Right hindlimb (tissue), 1 donor: ENCODE results near the gene SEC22C.

Experiments
- DNase-seq: peaks from one replicate; pipeline ENCODE4 v3.0.0-alpha.2; 2018

Gene SEC22C

DNA sequence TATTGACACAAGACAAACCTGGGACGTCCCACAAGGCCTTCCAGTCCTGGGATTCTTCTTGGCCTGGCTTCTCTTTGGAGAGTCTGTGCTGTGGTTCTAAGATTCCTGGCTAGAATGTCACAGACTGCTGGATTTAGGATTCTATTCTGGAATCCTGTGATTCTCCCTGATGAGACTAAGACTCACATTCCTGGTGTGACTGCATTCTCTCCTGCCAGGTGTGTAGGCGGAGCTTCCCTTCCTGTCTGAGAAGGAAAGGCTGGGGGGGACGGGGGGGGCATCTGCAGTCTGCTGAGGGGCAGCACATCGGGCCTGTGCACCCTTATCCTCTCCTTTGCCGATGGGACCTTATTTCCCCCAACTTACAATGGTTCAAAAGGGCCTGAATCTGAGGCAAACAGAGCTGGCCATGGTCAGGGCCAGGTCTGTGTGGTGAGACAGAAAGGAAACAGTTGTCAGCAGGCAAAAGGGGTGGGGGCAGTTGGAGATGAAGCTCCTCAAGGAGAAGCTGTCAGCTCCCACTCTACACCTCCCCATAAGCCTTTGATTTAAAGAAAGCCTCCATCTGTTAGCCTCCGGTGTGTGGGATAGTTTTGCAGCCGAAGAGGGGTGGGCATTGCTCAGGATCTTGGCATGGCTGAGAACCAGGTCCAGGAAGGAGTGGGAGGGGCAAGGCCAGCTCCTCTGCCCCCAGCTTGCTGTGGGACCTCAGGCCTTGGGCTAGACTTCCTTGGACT lies 48.4 kb downstream of the SEC22C start:
- DNase-seq: no peak

DNA sequence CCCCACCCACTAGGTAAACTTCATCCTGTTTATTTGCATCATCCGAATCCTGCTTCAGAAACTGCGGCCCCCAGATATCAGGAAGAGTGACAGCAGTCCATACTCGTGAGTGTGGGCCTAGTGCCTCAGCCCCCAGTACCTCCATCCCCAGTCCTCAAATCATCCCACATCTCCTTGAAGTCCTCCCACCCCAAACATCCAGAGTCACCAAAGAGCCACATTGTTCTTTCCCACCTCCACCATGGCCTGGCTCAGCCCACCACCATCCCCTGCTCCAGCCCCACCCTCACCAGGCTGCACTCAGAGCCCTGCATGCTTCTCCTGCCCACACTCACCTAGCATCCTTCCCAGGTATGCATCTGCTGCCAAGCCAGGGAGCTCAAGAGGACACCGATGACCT lies 49.5 kb downstream of the SEC22C start:
- no peak for DNase-seq

DNA sequence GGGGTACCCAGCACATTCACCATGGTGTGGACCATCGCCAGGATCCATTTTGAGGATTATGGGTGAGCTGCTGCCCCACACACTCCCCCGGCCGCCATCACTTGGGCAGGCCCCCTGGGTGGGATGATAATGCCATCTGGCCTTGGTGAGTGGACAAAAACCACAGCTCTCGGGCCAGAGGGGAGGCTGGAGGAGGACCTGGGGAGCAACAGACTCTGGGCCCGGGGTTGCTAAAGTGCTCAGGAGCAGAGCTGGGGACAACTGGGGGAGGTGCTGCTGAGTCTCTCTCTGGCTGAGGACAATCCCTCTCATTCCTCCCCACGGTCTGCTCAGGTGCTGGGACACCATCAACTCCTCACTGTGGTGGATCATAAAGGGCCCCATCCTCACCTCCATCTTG lies 50.3 kb downstream of the SEC22C start:
- DNase-seq: no peak

DNA sequence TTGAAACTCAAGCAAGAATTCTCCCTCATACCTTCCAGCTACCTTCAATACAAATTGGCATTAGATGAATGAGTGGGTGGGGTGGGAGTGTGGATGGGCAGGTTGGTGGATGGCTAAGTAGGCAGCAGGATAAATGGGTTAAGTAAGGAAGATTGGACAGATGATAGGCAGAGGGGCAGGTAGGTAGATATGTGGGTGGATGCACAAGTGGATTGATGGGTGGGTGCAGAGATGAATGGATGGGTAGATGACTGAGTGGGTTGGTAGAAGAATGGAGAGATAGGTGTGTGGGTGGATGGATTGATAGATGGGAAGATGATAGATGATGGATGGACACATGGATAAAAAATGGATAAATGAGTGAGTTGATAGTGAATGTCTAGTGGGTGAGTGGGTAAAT lies 51.7 kb downstream of the SEC22C start:
- no peak for DNase-seq

DNA sequence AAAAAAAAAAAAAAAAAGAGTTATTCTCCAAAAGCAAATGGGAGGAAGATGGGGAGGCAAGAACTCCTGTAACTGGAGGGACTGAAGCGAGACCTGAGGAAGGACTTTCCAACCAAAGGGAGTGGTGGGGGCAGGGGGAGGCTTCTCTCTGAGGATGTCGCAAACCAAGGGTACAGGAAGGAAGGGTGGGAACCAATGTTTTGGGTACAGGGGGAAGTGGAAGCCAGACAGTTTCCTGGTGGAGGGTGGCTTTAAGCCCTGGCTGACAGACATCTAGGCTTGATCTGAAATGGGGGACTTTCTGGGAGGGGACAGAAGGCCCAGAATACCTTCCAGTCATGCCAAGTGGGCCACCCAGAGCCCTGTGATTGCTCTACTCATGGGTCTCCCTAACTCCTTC lies 52.3 kb downstream of the SEC22C start:
- no peak for DNase-seq

DNA sequence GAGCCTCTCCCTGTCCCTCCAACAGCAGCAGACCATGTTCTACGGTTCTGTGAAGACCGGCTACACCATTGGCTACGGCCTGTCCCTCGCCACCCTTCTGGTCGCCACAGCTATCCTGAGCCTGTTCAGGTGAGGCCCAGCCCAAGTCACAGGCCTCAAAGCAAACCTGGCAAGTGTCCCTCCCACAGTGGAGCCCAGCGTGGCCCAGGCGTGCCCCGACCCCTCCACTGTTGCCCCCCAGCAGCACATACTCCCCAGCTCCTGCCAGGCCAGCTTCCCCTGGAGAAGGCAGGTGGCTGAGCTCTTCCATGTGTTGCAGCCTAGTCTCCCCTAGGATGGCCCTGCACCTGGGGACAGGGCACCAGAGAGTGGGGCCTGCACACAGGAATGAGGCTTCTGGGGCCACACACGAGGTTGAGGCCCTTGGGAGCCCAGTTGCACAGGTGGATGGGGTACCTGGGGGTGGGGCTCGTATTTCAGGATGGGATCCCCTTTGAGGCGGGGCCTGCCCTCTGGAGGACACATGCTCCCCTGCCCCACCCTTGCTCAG lies 54.3 kb downstream of the SEC22C start:
- DNase-seq: no peak

DNA sequence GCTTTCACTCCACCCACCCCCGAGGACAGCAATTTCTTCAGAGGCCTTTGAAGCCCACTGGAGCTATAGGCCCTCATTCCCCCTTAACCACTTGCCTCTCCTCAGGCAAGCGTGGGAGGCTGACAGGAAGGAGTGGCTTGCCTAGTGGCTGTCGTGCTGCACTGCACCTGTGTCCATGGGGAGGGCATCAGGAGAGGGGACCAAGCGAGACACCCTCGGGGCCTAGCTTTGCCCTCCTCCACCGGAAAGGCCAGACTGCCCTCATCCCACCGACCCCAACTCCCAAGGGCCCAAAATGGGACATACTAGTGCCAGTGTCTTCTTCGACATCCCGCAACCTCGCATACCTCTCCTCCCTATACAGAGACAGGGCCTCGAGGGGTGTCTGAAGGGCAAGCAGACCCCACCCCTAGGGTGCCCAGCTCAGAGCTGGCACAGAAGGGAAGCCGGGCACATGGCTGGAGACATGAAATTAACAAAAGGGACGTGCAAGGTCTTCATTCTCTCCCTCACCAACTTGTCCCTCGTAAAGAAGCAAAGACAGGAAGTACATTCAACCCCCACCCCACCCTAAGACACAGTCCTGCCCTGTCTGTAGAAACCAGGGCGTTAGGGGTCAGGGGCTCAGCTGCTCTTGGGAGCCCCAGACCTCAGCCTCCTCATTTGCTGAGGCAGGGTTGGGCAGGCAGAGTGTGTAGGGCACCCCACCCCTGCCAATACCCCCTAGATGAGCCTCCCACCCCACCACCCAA lies 55.0 kb downstream of the SEC22C start:
- DNase-seq: no peak

DNA sequence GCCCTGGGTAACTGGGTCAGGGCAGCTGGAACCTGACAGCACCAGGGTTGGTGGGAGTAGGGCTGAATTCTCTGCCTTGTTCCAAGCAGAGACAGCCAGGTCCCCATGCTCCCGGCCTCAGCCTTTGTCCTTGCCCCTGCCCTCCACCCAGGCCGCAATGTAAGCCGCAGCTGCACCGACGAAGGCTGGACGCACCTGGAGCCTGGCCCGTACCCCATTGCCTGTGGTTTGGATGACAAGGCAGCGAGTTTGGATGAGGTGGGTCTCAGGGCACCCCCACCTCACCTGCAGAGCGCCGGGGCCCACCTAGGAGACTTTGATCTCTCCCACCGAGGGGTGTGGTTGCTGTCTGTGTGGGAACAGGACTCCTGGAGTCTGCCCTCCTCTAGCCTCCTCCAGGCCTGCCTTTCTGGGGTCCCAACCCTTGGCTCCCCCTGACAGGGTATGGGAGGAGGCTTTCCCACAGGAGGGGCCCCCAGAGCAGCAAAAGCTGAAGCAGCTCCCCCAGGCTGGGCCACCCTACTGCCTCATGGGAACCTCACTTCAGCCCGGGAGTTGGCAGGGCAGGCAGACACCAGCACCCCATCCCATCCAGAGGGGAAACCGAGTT lies 55.9 kb downstream of the SEC22C start:
- DNase-seq: no peak

DNA sequence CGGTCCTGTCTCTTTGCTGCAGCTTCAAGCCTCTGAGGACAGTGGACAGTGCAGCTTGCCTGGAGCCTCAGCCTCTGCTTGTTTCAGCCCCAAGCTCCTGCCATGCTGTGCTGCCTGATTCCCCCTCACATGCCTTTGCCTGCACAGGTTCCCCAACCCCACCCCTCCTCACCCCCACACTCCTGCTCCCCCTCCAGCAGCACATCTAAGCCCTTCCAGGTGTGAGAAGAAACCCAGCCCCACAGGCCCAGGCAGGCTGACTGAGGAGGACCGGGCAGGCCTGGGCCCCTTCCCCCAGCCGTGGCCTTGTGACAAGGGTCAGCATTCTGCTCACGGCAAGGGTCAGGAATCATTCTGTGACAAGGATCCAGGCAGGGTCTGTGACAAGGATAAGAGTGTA lies 56.6 kb downstream of the SEC22C start:
- DNase-seq: no peak

DNA sequence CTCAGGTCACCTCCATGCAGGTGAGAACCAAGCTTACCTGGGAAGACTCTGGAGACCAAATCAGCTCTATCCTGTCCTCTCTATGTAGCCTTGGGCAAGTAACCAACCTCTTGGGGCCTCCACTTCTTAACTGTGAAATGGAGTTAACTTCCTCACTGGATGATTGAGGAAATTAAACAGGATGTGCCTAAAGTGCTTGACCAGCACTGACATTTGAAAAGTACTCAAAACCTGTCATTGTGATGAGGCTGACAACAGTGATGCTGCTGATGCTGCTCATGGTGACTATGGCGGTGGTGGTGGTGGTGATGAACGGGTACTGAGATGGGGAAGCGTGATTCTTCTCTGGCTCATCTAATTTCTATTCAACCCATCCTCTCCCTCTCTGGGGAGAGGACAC lies 57.0 kb downstream of the SEC22C start:
- DNase-seq: no peak

DNA sequence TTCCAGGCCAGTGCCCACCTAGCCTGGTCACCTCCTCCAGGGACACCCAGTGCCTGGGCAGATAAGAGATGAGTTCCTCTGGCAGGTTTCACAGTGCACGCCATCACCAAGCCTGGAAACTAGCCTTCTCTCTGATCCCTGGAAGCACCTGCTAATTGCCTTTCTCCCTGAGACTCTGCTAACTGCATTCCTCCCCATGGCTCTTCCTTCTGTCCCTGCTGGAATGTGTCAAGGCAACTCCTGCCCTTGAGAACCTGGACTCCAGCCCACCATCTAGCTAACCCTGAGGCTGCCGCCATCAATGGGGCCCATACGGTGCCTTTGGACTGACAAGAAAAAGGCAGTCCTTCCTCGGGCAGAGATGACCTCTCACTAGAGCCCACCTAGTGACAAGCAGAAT lies 60.9 kb downstream of the SEC22C start:
- no peak for DNase-seq

DNA sequence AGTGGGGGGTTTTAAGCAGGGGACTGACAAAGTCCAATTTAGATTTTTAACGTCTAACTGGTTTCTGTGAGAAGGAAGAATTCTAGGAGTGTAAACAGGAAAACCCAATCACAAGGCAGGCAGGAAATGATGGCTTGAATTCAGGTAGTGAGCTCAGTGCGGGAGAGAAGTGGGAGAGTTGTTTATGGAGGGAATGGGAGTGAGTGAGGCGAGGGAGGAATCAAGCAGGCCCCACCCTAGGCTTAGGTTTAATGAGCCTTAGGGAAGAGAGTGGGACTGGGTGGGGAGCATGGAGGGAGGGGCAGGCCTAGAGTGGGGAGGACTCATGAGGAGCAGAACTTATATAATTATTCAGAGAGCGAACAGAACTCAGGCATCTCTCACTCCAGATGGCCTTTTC lies 61.4 kb downstream of the SEC22C start:
- no peak for DNase-seq

DNA sequence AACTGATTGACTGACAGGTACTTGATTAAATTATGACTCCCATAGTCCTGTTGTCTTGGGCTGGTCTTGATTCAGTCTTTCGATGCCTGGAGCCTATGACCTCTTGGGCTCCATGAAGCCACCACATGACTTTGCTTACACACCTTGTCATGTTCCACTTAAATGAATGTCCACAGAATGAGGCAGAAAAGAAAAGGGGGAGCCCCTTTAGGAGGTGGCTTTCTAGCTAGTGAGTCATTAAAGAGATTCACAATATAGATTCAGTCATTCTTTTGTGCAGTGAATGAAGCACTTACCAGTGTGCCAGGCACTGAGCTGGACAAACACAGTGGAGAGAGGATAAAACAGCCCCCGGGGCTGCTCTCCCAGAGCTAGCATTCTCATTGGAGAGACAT lies 62.2 kb downstream of the SEC22C start:
- no peak for DNase-seq

DNA sequence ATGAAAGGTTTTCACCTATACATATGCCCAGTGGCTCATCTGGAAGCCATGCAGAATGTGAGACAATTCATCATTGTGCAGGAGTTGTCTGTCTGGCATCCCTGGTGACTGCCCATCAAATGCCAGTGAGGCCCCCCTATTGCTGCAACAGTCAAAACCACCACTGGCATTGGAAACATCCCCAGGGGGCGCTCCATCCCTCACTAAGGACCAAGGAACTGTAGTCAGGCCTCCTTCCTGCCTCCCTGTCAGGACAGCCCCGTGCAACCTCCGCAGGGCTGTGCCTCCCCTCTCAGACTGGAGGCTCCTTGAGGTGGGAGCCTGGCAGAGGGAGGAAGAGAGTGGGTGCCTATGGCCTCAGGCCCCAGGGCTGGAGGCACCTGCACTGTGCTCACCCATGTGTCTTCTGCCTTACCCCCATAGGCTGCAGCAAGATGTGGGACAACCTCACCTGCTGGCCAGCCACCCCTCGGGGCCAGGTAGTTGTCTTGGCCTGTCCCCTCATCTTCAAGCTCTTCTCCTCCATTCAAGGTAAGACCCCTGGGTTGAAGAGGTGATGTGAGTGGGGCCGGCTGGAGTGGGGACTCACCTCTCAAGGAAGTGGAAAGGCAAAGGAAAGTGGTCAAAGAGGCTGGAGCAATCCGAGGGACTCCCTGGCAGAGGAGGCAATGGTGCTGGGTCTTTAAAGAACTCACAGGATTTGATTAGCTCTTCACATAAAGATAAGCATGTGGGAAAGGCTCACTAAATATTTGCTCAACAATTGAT lies 62.8 kb downstream of the SEC22C start:
- DNase-seq: no peak

DNA sequence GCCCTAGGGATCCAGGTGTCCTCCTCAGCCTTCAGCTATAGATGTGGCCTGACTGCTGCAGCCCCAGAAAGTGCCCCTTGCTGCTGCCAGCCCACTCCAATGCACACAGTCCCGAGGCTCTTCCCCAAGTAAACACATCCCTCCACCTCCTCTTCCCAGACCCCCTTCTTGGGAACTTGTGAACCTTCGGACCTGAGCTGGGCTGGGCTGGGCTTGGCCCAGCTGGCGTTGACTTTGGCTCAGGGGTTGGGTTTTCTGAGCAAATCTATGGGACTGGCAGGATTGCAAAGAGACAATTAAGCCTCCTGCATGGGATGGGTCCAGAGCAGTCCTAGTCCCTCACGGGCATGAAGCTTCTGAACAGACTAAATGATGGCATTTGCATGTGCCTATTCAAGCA lies 64.7 kb downstream of the SEC22C start:
- no peak for DNase-seq

DNA sequence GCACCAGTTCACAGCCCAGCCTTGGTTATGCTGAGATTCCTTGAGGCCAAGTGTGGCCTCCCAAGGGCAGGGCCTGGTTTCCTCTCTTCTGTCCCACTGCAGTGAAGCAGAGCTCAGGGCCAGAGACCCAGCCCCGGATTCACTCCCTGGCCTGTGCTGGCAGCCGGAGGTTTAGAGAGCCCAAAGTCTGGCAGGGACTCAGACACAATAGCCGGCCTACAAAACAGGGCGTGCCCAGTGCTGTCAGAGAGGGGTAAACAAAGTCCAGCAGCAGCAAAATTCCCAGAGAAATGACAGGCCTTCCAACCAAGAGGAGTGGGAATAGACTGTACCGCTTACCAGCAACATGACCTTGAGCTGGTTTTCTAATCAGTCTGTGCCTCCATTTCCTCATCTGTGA lies 65.3 kb downstream of the SEC22C start:
- no peak for DNase-seq

DNA sequence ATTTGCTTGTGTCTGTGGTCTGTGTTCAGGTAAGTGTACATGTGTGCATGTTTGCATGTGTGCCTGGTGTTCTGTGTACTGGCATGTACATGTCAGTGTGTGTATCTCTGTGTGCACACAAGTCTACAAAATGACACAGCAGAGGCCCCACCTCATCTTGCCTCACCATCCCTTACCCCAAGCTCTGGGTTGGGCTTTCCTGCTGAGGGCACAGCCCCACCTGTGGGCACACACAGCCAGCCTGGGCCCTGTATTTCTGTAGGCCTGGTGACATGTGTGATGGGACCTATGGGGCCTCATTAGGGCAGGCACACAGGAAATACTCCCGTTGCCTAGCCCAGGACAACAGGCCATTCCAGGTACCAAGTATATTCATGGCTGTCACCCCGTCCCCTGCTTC lies 65.8 kb downstream of the SEC22C start:
- DNase-seq: no peak

DNA sequence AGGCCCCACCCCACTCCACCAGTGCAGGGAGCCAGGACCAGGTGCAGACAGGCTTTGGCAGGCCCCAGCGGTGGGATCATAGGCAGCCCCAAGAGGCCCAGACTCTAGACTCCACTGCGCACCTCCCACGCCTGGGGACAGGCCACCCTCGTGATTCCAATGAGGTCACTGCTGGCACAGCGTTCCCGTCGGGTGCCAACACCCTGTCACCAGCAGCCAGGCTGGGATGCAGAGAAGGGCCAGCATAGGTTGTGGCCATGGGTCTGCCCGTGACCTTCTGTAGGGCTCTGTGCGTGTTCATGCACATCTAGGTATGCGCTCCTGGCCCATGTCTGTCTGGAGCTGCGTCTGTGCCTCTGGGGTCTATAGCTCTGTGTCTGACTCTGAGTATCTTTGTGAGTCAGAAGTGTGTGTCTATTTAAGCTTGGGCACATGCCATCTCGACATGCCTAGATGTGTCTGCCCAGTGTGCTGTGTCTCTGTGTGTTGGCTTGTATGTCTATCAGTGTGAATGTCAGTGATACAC lies 66.3 kb downstream of the SEC22C start:
- DNase-seq: no peak

DNA sequence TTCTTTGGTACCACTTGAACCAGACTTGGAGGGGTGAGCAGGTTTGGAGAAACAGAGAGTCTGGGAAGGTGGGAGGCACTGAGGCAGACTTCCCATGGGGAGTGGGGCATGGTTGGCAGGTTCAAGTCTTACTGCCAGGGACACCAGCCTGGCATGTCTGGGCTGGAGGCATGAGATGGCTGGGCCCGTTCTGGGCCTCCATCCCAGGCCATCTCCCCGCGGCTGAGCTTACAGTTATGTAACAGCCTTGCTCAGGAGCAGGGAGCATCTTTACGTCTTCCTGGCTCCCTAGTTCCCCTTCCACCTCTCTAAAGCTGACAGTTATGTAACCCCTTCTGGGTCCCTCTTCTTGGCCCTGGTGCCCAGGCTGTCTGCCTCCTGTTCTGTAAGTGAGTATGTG lies 66.9 kb downstream of the SEC22C start:
- DNase-seq: no peak

DNA sequence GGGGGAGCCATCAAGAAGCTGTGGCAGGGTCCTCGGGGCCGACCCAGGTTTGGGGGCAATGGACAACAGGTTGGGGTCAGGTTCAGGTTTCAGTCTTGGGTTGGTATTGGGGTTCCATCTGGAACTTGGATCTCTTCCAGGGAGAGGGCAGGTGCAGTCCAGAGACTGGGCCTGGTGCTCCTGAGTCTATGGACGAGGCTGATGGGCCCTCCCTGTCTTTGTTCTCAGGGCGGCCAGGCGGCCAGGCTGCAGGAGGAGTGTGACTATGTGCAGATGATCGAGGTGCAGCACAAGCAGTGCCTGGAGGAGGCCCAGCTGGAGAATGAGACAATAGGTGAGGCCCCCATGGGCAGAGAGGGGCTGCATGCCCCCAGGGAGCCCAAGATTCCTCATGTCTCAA lies 68.2 kb downstream of the SEC22C start:
- no peak for DNase-seq

DNA sequence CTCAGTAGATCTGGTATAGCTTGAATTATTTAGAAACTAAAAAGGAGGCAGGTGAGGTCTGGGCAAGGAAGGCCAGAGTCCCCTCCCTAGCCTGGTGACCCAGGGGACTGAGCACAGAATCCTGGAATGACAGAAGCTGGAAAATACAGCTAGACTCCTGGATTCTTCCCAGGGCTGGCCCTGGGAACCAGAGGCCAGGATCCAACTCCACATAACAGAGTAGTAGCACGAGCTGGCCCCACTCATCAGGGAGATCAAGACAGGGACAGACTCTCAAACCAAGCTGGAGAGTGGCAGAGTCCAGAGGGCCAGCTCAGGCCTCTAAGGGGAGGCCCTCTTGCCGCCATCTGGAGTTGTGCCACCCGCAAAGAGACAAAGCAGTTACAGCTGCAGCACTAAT lies 68.6 kb downstream of the SEC22C start:
- DNase-seq: no peak

DNA sequence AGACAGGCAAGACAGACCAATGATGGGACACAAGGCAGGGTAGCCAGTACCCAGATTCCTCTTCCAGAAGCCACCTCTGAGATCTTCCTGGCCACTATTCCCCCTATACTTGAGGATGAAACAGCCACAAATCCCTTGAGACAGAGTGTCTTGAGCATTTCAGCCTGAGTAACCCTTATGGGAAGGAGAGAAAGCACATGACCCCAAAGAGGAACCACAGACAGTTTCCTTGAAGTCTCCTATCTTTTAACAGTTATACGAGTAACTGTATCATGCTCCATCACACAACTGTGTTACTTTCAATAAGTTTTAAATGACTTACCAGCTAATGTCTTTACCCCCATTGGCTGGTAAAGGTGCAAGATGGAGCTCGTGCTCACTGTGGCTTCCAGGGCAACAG lies 70.0 kb downstream of the SEC22C start:
- DNase-seq: no peak

DNA sequence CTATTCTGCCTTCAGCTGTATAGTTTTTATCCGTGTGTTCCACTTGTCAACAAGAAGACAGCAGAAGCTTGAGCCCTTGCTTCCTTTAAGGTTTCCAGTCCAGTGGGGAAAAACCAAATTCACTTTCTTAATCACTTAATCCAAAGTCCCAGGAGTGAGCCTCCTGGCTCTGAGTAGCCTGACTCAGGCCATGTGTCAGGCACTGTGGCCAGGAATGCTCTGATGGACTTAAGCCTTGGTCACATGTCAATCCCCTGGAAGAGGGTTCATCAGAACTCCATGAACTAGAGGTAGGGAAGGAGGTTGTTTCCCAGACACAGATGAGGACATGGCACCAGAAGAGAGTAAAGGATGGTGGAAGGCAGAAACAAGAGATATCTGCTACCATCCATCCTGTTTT lies 70.6 kb downstream of the SEC22C start:
- no peak for DNase-seq
